Measurements from ENCODE around the gene METTL6.
"Not testable (repeated sequence)": the region's sequence is repeated elsewhere in the genome, so short reads cannot be mapped to it uniquely, and the experiment has no call there.

DNA sequence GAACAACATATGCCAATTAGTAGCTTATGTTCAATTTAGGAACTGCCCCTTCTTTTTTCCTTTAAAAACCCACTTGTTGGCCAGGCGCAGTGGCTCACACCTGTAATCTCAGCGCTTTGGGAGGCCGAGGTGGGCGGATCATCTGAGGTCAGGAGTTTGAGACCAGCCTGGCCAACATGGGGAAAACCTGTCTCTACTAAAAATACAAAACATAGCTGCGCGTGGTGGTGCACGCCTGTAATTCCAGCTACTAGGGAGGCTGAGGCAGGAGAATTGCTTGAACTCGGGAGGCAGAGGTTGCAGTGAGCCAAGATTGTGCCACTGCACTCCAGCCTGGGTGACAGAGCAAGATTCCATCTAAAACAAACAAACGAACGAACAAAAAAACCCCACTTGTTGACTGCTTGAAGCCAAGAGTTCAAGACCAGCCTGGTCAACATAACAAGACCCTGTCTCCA, 42.1 kb downstream of the METTL6 start:
- TF ChIP-seq, protein P1, sequence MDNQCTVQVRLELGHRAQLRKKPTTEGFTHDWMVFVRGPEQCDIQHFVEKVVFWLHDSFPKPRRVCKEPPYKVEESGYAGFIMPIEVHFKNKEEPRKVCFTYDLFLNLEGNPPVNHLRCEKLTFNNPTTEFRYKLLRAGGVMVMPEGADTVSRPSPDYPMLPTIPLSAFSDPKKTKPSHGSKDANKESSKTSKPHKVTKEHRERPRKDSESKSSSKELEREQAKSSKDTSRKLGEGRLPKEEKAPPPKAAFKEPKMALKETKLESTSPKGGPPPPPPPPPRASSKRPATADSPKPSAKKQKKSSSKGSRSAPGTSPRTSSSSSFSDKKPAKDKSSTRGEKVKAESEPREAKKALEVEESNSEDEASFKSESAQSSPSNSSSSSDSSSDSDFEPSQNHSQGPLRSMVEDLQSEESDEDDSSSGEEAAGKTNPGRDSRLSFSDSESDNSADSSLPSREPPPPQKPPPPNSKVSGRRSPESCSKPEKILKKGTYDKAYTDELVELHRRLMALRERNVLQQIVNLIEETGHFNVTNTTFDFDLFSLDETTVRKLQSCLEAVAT (IDR thresholded peaks at IDR 0.05) = 0 out of 2 replicates have a peak, but pooled peaks have one; percentile 11
- not testable (repeated sequence) for TF ChIP-seq EGR1 (IDR thresholded peaks at IDR 0.05; ENCODE audit: borderline replicate concordance in 1 of 2, low read depth in 2 of 2, low read length in 2 of 2); POLR2A (IDR thresholded peaks at IDR 0.05; ENCODE audit: low read depth, low read length); TCF7 (IDR thresholded peaks at IDR 0.05; ENCODE audit: borderline replicate concordance)
